ACHN (cell line): ENCODE measurements around the gene LGALS3.
"Not testable (repeated sequence)": the region's sequence is repeated elsewhere in the genome, so short reads cannot be mapped to it uniquely, and the experiment has no call there.

Experiments used
- DNase-seq: peaks from one replicate; pipeline ENCODE4 v3.0.0-alpha.2; 2015
- in situ Hi-C: cut with HindIII; loops from 2 replicates; pipeline ENCODE4 v1.10.0; 2017; ENCODE audit warnings: low sequenced_read_pairs, low pct_ligation_motif_present, low pct_unique_long_range_greater_than_20kb

LGALS3 gene

DNA sequence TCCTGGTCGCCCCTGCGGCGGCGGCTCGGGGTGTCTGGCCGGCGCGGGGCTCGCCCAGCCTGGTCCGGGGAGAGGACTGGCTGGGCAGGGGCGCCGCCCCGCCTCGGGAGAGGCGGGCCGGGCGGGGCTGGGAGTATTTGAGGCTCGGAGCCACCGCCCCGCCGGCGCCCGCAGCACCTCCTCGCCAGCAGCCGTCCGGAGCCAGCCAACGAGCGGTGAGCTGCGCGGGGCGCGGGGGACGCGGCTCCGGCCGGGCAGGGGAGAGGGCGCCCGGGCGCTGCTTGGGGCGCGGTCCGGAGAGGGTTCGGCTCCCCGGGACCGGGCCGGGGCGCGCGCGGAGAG is at the start of gene LGALS3:
TSS of gene LGALS3 (plus strand) at position 167 of the 342 bp plus-strand sequence. CDS start 8,122 bp downstream, outside the sequence.
- in situ Hi-C loops, result no loop called here
- DNase-seq, result peak; percentile 77

DNA sequence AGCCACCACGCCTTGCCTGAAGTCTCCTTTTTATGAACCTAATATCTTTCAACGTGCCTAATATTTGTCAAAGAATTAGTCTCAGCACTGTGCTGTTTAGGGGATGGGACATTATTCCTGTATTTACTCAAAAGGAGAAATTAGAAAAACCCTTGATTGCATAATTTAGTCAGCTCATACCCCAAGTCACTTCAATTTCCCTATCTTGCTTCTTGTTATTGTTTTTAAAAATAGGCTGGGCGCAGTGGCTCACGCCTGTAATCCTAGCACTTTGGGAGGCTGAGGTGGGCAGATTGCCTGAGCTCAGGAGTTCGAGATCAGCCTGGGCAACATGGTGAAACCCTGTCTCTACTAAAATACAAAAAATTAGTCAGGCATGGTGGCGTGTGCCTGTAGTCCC is 49.1 kb upstream of the LGALS3 start:
- in situ Hi-C loops, DNase-seq: not testable (repeated sequence)

DNA sequence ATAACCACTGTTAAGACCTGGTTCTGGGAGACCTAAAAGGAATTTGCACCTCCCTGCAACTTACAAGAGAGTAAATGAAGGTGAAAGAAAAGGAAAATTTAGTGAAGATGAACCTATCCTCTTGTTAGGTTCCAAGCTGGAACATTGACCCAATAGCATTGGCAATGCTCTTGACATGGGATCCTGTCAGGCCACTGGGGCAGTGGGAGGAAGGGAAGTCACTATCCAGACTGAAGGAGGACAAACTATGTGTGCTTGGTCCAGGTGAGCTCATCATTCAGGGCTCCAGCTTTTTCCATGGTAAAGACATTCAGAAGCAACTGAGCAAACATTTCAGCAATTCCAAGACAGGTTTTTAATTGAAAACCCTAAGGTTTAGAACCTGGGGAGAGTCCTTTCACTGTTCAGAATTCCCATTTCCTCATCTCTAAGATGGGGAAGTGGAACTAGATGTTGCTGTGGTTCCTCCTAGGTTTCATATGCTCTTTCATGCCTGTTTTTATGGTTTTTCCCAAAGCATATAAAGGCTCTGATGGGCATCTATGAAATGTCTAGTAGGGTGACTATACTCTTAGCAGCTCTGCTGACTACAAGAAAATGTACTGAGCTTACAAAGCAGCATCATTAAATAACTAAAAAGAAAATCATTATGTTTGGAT is 44.5 kb upstream of the LGALS3 start:
- in situ Hi-C loops, result no loop called here
- DNase-seq, result no peak

DNA sequence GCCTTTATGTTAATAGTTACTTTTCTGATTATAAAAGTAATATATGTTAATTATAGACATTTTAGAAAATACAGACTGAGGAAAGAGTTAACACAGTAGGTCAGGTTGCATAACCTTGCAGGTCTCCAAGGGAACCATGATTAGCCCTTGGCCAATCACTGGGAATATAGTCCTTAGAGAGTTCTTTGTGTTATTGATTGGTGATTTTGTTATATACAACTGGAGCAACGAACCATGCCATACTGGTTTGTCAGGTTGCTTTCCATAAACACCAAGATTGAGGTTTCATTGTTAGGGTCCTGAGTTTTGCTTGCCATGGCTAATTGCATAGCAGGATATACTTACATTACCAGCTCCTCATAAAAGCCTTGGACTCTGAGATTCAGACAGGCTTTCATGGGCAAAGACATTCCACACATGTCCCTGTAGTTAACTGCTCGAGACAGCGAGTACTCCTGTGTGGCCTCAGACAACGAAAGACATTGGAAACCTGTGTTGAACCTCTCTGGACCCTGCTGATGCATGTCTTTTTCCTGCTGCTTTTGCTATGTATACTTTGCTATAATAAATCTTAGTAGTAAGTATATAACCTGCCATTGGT is 43.9 kb upstream of the LGALS3 start:
- DNase-seq, result no peak
- in situ Hi-C loops, result no loop called here

DNA sequence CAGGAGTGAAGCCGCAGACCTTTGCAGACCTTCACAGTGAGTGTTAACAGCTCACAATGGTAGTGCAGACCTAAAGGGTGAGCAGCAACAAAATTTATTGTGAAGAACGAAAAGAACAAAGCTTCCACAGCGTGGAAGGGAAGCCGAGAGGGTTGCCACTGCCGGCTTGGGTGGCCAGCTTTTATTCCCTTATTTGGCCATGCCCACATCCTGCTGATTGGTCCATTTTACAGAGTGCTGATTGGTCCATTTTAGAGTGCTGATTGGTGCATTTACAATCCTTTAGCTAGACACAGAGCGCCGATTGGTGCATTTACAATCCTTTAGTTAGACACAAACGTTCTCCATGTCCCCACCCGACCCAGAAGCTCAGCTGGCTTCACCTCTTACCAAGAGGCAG is 42.1 kb upstream of the LGALS3 start:
- no peak for DNase-seq
- in situ Hi-C loops, result no loop called here

DNA sequence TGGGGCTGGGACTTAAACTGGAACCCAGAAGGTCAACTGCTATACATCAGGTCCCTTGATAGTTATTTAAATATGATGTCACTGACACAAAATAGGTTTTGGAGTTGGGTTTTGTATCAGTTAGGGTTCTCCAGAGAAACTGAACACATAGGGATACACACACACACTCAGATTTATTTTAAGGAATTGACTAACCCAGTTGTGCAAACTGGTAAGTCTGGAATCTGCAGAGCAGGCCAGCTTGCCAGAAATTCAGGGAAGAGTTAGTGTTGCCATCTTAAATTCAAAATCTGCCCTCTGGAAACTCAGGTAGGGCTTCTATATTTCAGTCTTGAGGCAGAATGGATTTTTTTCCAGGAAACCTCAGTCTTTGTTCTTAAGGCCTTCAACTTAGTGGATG is 40.7 kb upstream of the LGALS3 start:
- in situ Hi-C loops, result no loop called here
- DNase-seq, result no peak

DNA sequence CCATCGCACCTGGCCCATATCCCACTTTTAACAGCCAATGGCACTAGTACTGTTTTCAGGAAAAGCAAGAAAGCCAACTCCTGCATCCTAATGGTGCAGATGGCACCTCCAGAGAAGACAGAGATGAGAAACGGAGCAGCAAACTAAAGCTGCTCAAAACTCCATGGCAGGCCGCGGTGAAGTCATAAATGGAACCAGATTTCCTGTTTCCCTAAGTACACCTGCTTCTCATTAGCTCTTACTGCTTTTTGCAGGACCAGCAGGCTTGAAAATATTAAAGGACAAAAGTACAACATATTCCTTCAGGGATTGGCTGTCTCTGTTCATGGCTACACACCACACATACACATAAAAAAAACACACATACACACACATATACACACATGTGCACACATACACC is 36.7 kb upstream of the LGALS3 start:
- in situ Hi-C loops, result no loop called here

DNA sequence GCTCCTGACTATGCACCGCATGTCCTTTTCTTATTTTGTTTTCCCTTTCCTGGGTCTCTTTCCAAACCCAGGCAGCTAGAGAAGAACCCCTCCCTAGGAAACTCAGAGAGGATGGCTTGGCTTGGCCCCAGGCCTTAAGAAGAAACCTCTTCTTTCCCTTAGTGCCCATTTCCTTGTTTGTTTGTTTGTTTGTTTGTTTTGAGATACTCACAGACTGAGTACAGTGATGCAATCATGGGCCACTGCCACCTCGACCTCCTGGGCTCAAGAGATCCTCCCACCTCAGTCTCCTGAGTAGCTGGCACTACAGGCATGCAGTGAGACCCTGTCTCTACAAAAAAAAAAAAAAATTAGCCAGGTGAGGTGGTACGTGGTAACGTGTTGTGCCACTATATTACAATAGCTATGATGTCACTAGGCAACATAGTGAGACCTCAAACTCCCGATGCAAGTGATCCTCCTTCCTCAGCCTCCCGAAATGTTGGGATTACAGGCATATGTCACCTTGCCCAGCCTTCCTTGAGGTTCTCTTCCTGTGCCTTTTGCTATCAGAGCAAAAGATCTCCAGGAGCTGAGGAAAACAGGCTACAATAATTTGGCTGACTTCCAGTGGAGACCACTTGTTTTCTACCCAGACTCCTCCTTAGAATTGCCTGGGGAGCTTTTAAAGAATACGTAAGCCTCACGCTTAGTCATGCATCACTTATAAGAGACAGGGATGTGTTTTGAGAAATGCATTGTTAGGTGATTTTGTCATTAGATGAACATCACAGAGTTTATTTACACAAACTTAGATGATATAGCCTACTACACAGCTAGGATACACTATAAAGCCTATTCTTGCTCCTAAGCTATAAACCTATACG is 34.5 kb upstream of the LGALS3 start:
- DNase-seq, result no peak
- in situ Hi-C loops, result no loop called here

More for the DNA sequence above, 36.7 kb upstream of the LGALS3 start:
- DNase-seq, result no peak

DNA sequence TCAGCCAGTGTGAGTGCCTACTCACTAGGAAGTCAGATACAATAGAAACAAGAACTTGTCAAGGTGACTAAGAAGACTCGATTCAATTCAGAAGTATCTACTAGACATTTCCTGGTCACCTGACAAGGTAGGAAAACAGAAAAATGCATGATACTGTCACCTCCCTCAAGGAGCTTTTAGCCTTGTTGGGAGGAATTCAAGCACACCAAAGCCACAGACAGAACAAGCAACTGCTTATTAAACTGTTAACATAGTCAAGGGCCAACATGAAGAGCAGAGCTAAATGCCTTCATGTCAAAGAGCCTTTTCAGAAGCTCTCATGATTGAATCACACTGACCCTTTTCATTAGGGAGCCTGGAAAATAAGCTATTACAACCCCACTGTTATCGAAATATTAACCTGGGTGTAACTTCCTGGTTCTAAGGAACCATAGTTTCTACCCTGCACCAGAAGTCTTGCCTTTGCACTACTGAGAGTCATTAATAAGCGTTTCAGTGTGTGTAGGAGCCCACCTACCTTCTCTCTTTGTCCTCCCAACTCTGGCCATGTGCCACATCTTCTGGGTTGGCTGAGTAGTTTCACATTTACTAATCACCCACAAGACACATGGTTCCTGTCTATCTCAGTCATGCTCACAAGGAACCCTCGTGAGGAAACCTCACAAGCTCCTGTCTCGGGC is 31.0 kb upstream of the LGALS3 start:
- DNase-seq, result no peak
- in situ Hi-C loops, result no loop called here

DNA sequence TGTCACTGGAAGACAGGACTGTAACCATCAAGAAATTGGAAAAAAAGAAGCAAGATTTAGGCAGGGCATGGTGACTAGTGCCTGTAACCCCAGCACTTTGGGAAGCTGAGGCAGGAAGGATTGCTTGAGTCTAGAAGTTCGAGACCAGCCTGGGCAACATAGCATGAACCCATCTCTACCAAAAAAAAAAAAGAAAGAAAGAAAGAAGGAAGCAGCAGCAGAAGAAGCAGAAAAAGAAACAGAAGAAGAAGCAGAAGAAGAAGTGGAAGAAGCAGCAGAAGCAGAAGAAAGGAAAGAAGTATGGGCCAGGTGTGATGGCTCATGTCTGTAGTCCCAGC is 30.5 kb upstream of the LGALS3 start:
- DNase-seq, result no peak
- in situ Hi-C loops, result no loop called here

DNA sequence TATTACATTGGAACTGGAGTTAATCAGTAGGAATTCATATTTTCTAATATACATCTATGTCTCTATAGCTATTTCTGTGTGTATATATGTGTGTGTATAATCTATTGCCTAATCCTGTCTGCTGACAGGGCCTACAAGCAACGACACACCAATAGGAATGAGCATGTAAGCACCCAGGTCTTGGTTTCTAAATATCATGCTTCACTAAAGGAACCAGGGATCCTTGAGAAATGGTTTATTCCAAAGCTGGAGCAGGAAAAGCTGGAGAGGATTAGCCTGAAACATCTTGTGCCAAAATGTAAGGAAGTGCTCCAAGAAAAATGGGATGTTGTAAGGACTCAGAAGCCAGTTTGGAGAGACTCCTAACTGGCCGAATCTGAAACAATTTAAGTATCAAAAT is 29.3 kb upstream of the LGALS3 start:
- in situ Hi-C loops, result no loop called here
- no peak for DNase-seq

DNA sequence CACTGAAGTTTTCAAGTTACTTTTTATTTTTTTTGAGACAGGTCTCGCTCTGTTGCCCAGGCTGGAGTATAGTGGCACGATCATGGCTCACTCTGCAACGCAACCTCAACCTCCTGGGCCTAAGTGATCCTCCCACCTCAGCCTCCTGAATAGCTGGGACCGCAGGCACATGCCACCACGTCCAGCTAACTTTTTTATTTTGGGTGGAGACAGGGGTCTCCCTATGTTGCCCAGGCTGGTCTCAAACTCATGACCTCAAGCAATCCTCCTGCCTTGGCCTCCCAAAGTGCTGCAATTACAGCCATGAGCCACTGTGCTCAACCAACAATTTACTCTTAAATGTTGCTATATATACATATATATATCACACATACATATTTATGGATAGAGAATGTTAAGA is 27.4 kb upstream of the LGALS3 start:
- DNase-seq, result no peak
- in situ Hi-C loops, result no loop called here

DNA sequence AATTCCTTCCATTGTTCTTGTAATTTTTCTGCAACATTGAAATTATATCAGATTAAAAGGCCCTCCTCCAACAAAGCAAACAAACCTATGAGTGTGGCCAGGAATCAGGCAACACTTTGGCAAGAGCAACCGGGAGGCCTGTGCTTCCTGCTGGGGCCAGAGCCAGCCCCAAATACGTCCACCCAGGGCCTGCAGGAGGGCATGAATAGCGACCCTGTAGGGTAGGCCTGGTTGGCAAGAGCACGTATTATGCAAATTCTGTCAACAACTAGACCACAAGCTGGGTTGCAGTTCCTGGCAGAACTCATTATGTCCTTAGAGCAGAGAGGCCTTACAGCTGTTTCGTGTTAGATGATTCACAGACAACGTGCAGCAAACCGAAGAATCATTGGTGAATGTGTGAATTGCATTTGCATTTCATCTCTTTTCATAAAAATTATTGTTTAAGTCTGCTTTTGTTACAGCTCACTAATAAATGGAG is 26.9 kb upstream of the LGALS3 start:
- in situ Hi-C loops, result no loop called here
- DNase-seq, result peak; percentile 58

DNA sequence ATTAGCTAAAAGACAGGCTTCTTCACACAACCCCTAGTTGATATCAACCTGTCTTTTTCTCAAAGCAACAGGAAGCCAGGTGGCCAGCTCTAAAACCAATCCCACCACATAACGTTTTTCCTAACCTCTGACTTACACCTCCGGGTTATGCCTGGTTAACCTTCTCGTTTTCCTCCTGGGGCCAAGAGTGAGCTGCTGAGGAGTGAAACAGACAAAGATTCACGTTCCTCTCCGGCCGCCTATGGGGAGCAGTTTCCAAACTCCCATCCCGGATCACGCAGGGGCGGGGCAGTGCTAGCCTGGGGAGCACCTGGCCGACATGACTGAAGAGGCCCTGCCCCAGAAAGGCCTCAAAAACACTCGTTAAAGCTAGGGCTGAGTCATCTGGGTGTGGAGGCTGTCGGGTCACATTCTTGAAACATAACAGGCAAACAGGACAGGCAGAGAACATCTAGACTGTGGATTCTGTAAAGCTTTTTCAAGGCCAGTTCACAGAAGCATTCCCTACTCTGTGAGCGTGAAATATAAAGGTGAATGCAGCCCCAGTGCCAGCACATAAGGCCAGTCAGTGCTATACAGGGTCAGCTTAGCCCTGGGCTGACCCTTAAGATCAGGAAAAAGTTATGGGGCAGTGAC is 25.9 kb upstream of the LGALS3 start:
- DNase-seq, result peak; percentile 89
- in situ Hi-C loops, result no loop called here

DNA sequence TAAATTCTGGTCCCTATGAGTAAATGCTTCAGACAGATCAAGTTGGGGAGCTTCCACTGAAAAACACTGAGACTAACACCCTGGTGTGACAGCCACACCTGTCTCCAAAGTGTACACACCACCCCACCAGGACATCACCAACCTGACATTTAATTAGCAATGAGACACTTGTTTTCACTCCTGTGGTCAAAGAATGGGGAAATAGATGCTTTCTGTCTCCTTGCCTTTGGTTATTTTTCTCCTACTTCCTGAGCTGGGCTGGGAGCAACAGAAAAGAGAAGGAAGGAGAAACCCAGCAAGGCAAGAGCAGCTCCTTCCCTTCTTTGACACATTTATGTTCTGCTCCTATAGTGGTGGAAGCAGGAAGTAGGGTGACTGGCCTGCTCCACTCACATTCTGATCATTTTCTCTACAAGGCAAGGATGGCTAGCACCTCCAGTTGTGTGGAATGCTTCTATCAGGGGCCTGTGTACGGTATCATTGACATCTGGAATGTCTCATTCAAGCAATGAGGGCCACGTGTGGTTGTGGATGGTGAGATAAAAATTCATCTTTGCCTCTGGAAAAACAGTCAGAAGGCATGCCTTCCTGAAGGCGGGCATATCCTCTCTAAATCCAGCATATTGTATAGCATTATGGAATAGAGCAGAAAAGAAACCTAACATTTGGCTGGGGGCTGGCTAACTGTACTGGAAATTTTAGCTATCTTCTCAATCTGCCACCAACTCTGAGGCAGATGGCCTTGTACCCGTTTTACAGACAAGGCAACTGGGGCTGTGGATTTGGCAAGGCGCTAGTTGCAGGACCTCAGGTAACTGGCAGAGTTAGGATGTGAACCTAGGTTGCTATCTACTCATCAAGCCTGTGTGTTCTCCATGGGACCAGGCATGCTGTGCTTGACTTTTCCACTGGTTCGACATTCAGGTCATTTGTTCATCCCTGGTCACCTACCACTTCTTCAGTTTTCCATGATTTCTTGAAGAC is 24.8 kb upstream of the LGALS3 start:
- no peak for DNase-seq
- in situ Hi-C loops, result no loop called here

DNA sequence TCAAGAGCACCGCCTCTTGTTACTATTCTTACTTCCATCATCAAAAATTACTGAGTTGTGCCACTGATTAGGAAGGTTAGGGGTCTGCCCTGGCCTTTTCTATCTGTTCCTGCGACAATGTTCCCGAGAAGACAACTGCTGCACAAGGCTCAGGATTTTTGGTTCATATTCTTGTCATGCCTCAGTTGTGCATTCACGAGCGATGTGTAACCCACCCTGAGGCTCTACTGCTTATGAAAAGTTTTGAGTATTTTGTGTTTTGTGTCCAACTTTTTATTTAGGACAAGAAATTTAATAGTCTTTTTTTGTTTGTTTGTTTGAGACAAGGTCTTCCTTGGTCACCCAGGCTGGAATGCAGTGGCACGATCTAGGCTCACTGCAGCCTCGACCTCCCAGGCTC is 23.1 kb upstream of the LGALS3 start:
- no peak for DNase-seq
- in situ Hi-C loops, result no loop called here

DNA sequence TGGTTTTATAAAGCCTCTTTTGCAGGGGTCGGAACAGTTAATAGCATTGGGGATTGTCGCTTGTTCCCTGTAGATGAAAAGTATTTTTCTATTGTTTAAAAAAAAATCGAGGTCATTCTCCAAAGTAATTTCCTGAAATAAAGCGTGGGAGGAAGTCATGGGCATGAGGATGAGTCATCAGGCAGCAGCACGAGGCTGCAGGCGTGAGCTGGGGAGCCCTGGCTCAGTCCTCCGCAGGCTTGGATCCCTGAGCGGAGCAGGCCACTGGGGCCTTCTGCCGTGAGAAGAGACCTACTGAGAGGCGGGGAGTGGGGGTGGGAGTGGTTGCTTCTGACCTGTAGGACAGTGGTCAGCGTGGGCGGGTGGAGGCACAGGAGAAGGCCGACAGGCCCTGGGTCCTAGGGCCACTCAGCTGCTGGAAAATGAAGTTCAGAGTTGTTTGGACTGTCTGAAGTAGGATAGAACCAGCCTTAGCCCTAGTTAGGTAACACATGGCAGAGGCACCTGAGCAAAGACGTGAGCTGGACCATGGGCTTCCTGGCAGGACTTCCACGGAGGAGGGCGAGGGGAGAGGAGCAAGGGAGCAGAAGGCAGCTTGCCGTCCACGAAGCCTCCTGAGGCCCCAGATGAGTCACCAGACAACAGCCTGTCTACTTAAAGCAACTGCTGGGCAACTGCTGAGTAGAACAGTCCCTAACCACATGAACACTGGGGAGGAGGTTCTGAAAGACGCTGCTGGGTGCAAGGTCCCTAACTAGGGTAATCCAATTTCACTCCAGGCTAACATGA is 21.1 kb upstream of the LGALS3 start:
- DNase-seq, result peak; percentile 22
- in situ Hi-C loops, result no loop called here
